Measurements from ENCODE around the gene SLC25A34. TPM values are rescaled to one million over a fixed set of nuclear protein-coding genes. Genes with fewer than 3 reads are reported as not detected.
A peak's percentile ranks its signal among the peaks of the same experiment; 100 is the strongest.

The SLC25A34 gene
- total RNA-seq, 1 experiment from 2014 or later = 0.59 TPM

DNA sequence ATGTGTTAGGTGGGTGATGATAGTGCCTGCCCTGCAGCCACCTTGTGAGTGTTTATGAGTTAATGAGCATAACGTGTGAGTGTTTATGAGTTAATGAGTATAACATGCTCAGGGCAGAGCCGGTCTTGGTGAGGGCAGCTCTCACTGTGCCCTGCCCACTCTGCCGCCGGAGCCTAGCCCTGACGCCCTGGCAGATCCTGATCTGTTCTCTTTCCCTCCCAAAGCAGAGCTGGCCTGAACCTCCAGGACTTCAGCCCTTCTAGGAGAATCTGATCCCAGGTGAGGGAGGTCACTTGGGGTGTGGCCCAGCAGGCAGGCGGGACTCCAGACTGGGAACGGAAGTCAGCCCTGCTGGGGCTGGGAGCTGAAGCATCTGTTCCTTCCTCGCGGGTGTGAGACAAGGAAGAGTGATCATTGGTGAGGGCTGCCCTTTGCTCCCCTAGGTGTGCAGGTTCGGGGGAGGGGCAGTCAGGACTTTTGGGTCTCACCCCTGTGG, 28.3 kb downstream of the SLC25A34 start:
- ChIA-PET RAD21 (ENCODE audit: low non-redundant PET in 1 of 2, low total read pairs in 2 of 2, uncharacterized antibody in 2 of 2, unreplicated experiment in 2 of 2) (no interaction called here), POLR2A (no interaction called here), CTCF (no interaction called here)
- Histone ChIP-seq H3K36me3 (ENCODE audit: control insufficient read depth in 1 of 2, insufficient read depth in 2 of 2, low read length in 2 of 2) (no peaks in the 10 kb centered on the region), H3K4me1 (ENCODE audit: control insufficient read depth in 1 of 2, insufficient read depth in 2 of 2, low read length in 2 of 2) (peaks cover 8 to 22% of the 10 kb centered on the region in 2 experiments; a peak in 3 of 4 replicates), H4K20me1 (ENCODE audit: insufficient read depth) (no peaks in the 10 kb centered on the region), H3K9me3 (ENCODE audit: control insufficient read depth in 1 of 2, insufficient read depth in 1 of 2, low read depth in 1 of 2, low read length in 2 of 2) (no peaks in the 10 kb centered on the region), H3K27me3 (ENCODE audit: insufficient read depth, low read length) (no peaks in the 10 kb centered on the region), H2AFZ (ENCODE audit: low read depth, low read length, poor library complexity, severe bottlenecking) (no peak overlapping the region), H3K9ac (ENCODE audit: low read length) (no peak overlapping the region), H3K27ac (ENCODE audit: low read depth, low read length) (no peak overlapping the region), H3K79me2 (ENCODE audit: insufficient read depth, low read length) (no peaks in the 10 kb centered on the region), H3K4me2 (ENCODE audit: low read length) (peak overlapping the region; percentile 51), H3K9me2 (ENCODE audit: insufficient read depth) (no peaks in the 10 kb centered on the region), H3K4me3 (replicated peaks in 1 of 2; ENCODE audit: low read depth in 1 of 2, low read length in 2 of 2) (0 out of 4 replicates have a peak overlapping the region, but pooled peaks of 1 of the 2 experiments have one; percentile 6)
- no TSS peak for BruUV-seq (replicated peaks)
- intact Hi-C loops (cut with micrococcal nuclease) = no loop called here
- DNase-seq (ENCODE audit: low read depth, low spot score) = no peak
- peak; percentile 57 for ATAC-seq
- TF ChIP-seq CBX3 (IDR thresholded peaks at IDR 0.05; ENCODE audit: low read depth) (no peak), CEBPB (IDR thresholded peaks at IDR 0.05; ENCODE audit: low read depth) (no peak), SRF (IDR thresholded peaks at IDR 0.05; ENCODE audit: low read depth) (no peak), EZH2 (IDR thresholded peaks at IDR 0.05) (no peak), YY1 (IDR thresholded peaks at IDR 0.05; ENCODE audit: extremely low read depth, insufficient replicate concordance, low read depth, low read length) (no peak), FOSL1 (IDR thresholded peaks at IDR 0.05; ENCODE audit: low read depth) (no peak), RAD21 (IDR thresholded peaks at IDR 0.05; ENCODE audit: low read depth) (no peak), TCF7L2 (IDR thresholded peaks at IDR 0.05; ENCODE audit: borderline replicate concordance, extremely low read depth, insufficient read depth, insufficient read length) (no peak), ZNF274 (IDR thresholded peaks at IDR 0.05; ENCODE audit: low read depth, low read length) (no peak), ELF1 (IDR thresholded peaks at IDR 0.05; ENCODE audit: borderline replicate concordance, low read depth) (no peak), SP1 (IDR thresholded peaks at IDR 0.05; ENCODE audit: low read depth) (no peak), EZH2phosphoT487 (IDR thresholded peaks at IDR 0.05; ENCODE audit: borderline replicate concordance) (no peak), ZFX (IDR thresholded peaks at IDR 0.05) (no peak), EGR1 (IDR thresholded peaks at IDR 0.05; ENCODE audit: low read depth) (no peak), POLR2AphosphoS5 (IDR thresholded peaks at IDR 0.05; ENCODE audit: low read depth, low read length) (no peak), POLR2A (IDR thresholded peaks at IDR 0.05; ENCODE audit: borderline replicate concordance, extremely low read depth, insufficient read depth, insufficient read length) (no peak)
- TF ChIP-seq, protein P1, sequence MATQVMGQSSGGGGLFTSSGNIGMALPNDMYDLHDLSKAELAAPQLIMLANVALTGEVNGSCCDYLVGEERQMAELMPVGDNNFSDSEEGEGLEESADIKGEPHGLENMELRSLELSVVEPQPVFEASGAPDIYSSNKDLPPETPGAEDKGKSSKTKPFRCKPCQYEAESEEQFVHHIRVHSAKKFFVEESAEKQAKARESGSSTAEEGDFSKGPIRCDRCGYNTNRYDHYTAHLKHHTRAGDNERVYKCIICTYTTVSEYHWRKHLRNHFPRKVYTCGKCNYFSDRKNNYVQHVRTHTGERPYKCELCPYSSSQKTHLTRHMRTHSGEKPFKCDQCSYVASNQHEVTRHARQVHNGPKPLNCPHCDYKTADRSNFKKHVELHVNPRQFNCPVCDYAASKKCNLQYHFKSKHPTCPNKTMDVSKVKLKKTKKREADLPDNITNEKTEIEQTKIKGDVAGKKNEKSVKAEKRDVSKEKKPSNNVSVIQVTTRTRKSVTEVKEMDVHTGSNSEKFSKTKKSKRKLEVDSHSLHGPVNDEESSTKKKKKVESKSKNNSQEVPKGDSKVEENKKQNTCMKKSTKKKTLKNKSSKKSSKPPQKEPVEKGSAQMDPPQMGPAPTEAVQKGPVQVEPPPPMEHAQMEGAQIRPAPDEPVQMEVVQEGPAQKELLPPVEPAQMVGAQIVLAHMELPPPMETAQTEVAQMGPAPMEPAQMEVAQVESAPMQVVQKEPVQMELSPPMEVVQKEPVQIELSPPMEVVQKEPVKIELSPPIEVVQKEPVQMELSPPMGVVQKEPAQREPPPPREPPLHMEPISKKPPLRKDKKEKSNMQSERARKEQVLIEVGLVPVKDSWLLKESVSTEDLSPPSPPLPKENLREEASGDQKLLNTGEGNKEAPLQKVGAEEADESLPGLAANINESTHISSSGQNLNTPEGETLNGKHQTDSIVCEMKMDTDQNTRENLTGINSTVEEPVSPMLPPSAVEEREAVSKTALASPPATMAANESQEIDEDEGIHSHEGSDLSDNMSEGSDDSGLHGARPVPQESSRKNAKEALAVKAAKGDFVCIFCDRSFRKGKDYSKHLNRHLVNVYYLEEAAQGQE (IDR thresholded peaks at IDR 0.05; ENCODE audit: low read depth) = no peak
- TF ChIP-seq, protein P2, sequence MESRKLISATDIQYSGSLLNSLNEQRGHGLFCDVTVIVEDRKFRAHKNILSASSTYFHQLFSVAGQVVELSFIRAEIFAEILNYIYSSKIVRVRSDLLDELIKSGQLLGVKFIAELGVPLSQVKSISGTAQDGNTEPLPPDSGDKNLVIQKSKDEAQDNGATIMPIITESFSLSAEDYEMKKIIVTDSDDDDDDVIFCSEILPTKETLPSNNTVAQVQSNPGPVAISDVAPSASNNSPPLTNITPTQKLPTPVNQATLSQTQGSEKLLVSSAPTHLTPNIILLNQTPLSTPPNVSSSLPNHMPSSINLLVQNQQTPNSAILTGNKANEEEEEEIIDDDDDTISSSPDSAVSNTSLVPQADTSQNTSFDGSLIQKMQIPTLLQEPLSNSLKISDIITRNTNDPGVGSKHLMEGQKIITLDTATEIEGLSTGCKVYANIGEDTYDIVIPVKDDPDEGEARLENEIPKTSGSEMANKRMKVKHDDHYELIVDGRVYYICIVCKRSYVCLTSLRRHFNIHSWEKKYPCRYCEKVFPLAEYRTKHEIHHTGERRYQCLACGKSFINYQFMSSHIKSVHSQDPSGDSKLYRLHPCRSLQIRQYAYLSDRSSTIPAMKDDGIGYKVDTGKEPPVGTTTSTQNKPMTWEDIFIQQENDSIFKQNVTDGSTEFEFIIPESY (IDR thresholded peaks at IDR 0.05; ENCODE audit: extremely low read depth, insufficient replicate concordance, low read length) = no peak
- TF ChIP-seq, protein P3, sequence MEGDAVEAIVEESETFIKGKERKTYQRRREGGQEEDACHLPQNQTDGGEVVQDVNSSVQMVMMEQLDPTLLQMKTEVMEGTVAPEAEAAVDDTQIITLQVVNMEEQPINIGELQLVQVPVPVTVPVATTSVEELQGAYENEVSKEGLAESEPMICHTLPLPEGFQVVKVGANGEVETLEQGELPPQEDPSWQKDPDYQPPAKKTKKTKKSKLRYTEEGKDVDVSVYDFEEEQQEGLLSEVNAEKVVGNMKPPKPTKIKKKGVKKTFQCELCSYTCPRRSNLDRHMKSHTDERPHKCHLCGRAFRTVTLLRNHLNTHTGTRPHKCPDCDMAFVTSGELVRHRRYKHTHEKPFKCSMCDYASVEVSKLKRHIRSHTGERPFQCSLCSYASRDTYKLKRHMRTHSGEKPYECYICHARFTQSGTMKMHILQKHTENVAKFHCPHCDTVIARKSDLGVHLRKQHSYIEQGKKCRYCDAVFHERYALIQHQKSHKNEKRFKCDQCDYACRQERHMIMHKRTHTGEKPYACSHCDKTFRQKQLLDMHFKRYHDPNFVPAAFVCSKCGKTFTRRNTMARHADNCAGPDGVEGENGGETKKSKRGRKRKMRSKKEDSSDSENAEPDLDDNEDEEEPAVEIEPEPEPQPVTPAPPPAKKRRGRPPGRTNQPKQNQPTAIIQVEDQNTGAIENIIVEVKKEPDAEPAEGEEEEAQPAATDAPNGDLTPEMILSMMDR (IDR thresholded peaks at IDR 0.05 in 2 of 3, conservative IDR thresholded peaks at IDR 0.05 in 1 of 3; ENCODE audit: borderline replicate concordance in 1 of 3, insufficient read depth in 1 of 3, low read depth in 2 of 3, low read length in 2 of 3) = no peak
- TF ChIP-seq, protein P4, sequence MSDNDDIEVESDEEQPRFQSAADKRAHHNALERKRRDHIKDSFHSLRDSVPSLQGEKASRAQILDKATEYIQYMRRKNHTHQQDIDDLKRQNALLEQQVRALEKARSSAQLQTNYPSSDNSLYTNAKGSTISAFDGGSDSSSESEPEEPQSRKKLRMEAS (IDR thresholded peaks at IDR 0.05) = no peak

Measured in HCT116 (cell line).